Hepatic stellate cell (primary cell): ENCODE results near the gene GBP1.
A peak's percentile ranks its signal among the peaks of the same experiment; 100 is the strongest.
"Not testable (repeated sequence)": the region's sequence is repeated elsewhere in the genome, so short reads cannot be mapped to it uniquely, and the experiment has no call there.

Experiments
- DNase-seq: peaks from one replicate; pipeline ENCODE4 v3.0.0; 2011; ENCODE audit warnings: low spot score

The GBP1 gene

DNA sequence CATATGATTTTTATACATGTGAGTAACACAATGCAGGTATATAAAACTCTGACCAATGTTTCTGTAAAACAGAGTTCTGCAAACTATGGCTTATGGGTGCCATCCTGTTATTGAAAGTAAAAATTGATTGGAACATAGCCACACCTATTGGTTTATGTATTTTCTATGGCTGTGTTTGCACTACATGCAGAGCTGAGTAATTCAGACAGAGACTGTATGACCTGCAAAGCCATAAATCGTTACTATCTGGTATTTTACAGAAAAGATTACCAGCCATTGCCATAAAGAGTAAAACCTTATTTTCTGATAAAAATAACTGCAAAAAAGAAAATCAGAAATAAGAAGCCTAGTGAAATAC is 13.1 kb downstream of the GBP1 start:
- no peak for DNase-seq

DNA sequence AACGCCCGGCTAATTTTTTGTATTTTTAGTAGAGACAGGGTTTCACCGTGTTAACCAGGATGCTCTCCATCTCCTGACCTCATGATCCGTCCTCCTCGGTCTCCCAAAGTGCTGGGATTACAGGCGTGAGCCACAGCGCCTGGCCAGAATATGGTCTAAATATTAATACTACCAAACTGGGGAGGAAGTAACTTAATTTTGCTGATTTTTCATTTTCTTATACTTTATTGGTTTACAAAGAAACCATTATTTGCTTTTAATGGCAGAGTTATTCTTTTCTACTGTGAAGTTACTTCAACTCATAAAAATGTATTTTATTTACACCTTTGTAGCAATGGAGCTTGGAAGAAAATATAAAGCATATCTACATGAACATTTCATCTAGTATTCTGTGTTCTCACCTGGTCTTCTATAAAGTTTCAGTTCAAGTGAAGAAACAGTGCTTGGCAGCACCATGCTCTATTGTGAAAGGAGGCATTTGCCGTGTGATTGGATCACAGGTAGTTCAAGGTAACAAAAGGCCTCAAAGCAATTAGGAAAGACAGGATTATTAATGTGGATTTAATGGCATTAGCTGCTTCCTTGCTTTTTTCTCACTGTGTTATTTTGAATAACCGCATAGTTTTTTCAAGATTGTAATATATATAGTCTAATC is 13.6 kb downstream of the GBP1 start:
- DNase-seq = no peak

DNA sequence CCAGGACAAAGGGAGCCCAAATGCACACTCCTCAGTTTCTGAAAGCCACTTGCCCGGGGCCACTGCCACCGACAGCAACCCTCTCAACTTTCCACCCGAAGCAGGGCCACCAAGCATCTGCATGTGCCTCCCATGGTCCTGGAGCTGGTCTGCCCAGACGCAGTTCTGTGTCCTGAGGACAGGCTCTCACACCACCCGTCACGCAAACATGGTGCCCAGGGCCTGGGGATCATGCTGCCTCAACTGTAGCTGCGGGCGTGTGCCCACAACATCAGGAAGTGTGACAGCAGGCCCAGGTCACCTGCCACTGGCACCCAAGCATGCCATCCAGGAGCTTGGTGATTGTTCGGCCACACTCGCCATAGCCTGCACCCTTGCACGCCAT is 14.4 kb downstream of the GBP1 start:
- DNase-seq = no peak

DNA sequence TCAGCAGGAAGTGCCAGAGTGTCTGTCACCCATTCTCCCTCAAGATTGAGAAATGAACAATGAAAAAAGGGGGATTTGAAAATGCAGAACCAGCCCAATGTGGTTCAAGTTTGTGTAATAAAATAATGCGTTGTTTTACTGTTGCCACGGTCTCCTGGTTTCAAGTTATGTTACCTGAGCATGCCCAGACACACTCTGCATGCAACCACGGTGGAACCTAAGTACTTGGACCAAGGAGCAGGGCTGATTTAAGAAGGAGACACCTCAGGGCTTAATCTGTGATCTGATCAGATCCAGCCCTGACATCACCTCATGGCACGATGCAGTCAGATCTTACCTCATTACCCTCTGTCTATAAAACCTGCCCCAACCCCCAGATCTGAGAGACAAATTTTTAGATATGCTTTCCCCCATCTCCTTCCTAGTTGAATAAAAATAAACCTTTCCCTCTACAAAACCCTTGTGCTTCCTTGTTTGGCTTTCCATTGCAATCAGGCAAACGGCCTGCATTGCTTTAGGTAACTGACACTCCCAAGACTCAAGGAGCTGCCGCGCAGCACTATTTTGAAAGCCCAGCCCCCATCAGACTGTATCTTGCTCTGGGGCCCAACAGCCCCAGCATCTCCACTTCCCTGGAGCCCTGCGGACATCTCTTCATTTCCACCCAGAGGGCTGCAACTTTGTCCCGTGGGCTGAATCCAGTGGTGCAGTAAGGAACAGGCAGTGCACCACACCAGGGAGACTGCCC is 14.9 kb downstream of the GBP1 start:
- DNase-seq = not testable (repeated sequence)

DNA sequence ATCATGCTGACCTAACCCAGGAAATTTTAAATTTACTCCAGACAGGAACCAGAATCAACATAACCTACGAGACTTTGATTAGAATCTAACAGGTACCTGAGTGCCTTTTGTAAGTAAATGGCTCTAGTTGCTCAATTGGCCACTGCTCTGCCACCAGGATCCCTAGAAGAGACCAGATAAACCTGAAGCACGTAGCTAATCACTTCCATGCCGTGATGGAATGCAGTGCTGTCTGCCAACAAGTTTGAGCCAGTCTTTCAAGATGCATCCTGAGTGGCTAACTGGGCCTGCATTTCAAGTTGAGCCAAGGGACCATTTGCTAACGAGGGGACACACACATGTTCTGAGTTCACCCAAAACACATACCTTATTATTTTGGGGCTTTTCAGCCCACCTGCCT is 15.8 kb downstream of the GBP1 start:
- not testable (repeated sequence) for DNase-seq

DNA sequence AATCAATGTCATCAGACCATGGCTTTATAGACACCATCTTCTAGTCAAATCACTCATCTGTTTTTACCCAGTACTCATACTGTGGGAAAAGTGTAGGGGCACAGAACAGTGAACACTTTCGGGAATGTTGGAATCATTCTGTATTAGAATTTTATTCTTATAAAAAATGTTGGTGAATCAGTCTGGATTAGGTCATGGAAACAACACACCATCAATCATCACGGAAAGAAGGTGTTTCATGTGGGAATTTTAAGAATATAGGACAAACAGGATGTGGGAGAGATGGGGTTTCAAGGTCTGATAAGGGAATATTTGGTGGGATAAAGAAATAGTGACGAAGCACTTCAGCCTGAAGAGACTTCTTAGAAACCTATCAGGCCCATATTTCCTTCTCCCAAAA is 17.3 kb downstream of the GBP1 start:
- no peak for DNase-seq

DNA sequence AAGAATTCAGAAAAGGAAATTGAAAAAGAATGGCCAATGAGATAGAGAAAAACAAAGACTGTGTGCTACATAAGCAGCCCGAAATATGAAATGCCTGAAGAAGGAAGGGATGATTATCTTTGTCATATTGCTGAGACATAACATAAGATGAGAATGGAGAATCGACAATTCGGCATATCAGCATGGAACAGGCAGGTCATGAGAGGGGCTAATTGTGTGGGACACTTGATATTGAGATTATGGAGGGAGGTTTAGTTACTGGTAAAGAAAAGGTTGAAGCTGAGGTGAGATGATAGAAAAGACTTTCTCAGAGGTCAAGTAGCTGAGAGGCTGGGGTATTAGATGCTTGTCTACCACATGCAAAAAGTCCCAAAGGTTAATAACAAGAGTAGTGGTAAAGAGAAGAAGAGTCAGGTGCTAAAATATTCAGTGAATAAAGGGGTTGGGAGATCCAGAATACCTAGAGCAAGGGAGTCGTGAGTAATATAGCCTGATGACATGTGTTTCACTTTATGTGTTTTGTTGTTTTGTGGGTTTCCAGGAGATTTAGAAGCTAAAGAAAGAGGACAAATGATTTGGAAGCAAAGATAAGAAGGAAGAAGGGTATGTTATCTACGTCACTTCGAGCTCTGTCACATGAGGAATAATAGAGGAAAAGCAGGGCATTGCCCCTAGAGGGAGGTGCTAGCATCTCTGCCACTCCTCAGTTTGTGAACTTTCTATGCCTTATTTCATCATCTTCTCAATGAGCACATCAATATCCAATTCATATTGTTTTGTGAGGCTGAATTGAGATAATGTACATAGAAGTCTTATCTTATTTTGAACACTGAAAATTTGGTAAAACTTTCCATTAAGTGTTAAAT is 18.5 kb downstream of the GBP1 start:
- not testable (repeated sequence) for DNase-seq

DNA sequence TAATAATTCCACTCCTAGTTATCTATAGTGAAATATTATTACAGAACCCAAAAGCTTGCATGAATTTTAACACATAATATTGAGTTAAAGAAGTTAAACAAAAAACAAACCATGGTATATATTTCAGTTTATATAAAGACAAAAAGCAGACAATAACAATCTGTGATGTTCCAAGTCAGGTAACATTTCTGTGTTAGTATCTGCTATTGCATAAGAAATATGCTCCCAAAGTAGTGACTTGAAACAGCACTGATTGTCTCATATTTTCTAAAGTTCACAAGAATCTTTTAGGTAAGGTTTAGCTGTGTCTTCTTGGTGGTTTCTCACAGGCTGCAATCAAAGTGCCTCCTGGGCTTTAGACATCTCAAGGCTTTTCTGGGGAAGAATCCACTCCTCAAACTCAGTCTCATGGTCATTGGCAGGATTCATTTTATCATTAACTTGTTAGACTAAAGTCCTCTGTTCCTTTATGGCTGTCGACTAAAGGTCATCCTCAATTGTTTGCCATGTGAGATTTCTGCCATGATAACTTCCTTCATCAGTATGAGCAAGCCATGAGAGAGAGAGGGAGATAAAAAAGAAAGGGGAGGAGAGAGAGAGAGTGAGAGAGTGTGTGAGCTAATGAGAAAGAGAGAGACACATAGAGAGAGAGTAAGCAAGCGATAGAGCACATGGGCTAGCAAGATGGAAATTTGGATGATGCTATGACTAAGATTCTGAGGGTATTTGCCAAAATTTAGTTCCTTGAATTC is 19.9 kb downstream of the GBP1 start:
- DNase-seq = no peak

DNA sequence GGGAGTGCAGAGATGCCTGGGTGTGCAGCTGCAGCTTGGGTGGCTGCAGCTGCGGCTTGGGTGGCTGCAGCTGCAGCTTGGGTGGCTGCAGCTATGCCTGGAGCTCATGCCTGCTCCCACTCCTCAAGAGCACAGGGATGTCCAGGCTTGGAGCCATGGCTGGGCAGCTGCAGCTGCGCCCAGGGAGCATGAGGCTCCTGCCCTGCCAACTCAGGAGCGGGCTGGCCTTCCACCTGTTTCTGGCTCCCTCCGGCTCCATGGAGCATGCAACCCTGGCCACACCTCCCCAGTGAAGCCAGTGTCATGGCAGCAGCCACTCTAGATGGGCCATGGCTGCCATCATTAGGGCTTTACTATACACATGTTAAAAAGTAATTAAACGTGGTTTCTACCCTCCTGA is 21.1 kb downstream of the GBP1 start:
- DNase-seq = no peak

DNA sequence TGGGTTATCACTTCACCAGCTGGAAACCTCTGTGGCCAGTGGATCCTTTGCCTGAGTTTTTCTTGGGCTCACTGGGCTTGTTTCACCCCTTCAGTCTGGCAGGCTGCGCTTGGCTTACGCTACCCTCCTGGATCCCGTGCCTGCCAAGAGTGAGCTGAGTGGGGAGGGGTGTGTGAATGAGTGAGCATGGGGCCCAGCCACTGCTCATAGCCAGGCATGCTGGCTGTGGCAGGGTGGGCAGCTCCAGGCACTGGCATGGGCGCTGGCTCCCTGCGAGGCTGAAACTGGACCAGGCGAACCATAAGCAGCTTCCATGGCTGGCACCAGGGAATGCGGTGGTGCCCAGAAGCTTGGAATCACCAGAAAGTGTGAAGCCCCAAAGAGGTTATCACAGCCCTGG is 22.5 kb downstream of the GBP1 start:
- DNase-seq = no peak

DNA sequence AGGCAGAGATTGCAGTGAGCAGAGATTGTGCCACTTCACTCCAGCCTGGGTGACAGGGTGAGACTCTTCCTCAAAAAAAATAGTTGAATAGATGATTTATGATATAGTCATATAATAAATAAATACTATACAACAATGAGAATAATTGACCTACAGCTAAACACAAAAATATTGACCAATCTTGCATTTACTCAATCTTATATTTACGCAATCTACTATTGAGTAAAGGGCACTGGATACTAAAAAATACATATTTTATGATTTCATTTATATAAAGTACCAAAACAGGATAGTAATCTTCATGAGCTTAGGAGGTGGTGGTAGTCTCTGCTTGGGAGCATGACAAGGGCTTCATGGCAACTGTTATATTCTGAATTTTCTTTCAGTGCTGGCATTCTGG is 23.3 kb downstream of the GBP1 start:
- no peak for DNase-seq

DNA sequence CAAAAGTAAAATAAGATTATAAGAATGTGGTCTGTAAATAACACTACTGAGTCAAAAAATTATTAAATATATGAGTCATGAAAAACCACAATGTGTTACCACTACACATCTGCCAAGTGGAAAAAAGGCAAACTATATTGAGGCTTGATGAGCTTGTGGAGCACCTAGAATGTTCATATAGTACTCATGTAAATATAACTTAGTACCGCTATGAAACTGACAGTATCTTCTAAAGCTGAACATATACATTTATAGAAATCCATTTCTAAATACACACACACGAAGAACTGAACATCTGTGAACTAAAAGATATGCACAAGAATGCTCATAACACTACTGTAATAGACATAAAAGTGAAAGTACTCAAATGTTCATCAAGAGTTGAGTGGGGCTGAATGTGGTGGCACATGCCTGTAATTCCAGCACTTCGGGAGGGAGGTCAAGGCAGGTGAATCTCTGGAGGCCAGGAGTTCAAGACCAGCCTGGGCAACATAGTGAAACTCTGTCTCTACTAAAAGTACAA is 23.8 kb downstream of the GBP1 start:
- peak; percentile 26 for DNase-seq

DNA sequence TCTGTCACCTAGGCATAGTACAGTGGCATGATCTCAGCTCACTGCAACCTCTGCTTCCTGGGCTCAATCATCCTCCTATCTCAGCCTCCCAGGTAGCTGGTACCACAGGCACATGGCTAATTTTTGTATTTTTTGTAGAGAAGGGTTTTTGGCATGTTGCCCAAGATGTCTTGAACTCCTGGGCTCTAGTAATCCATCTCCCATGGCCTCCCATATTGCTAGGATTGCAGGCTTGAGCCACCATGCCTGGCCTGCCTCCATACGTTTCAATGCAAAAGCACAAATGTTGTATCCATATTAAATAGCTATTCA is 24.7 kb downstream of the GBP1 start:
- no peak for DNase-seq

DNA sequence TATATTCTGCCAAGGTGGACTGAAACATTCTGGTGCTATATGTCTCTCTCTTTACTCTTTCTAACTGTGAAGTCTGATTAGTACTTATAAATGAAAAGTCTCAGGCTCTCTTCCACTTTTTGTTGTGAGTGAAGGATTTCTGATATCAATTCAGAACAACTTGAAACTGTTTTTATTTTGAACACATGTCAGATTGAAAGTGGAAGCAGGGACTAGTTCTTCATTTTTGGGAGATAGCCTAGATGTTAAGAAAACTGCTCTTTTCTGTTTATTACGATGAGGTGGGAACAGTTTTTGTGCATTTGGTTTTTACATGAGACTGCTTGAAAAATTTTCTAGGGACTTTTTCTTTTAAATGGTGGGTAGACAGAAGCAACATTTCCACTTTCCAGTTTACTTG is 27.8 kb downstream of the GBP1 start:
- no peak for DNase-seq

DNA sequence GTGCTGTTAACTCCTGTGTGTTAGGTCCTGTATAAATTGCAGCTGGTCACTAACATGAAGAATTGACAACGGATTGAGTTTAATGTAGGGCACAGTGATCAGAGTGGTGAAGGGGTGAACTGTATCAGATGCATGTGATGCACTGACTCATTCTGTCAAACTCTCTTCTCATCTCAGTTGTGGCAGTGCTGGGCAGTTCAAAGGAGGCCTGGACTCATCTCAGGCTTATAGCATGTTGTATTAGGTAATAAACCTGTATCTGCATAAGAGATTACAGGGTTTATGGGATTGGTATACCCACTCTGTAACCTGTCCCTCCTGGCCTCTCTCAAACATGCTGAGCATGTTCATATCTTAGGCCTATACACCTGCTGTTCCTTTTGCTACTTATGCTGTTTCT is 29.9 kb downstream of the GBP1 start:
- no peak for DNase-seq

DNA sequence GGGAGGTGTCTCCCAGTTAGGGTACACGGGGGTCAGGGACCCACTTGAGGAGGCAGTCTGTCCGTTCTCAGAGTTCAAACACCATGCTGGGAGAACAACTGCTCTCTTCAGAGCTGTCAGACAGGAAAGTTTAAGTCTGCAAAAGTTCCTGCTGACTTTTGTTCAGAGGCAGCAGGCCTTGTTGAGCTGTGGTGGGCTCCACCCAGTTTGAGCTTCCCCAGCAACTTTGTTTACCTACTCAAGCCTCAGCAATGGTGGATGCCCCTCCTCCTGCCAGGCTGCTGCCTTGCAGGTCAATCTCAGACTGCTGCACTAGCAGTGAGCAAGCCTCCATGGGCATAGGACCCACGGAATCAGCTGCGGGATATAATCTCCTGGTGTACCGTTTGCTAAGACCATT is 31.0 kb downstream of the GBP1 start:
- DNase-seq = not testable (repeated sequence)

DNA sequence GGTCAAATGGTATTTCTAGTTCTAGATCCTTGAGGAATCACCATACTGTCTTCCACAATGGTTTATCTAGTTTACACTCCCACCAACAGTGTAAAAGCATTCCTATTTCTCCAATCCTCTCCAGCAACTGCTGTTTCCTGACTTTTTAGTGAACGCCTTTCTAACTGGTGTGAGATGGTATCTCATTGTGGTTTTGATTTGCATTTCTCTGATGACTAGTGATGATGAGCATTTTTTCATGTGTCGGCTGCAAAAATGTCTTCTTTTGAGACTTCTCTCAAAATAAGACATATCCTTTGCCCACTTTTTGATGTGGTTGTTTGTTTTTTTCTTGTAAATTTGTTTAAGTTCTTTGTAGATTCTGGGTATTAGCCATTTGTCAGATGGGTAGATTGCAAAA is 36.0 kb downstream of the GBP1 start:
- DNase-seq = not testable (repeated sequence)

DNA sequence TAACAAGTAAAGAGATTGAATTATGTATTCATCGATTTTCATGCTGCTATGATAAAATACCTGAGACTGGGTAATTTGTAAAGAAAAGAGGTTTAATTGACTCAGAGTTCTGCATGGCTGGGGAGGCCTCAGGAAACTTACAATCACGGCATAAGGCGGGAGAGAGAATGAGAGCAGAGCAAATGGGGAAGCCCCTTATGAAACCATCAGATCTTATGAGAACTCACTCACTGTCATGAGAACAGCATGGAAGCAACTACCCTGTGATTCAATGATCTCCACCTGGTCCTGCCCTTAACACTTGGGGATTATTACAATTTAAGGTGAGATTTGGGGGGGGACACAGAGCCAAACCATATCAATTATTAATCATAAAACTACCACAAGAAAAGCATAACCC is 39.1 kb downstream of the GBP1 start:
- DNase-seq = no peak

DNA sequence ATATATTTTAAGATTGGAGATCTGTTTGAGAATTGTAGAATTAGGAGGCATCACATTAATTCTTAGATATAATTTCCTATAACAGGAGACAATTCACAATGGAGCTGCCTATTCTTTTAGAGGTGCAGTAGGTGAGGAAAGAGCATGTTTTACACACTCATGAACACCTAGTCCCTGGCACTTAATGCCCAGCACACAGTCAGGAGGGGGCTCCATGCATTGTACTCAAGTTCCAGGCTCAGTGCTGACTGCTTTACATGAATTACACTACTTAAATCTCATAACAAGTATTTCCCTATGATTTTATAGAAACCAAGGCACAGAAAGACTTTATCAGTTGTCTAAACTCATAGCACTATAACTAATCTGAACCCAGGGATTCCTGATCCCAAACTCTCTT is 42.0 kb downstream of the GBP1 start:
- no peak for DNase-seq

DNA sequence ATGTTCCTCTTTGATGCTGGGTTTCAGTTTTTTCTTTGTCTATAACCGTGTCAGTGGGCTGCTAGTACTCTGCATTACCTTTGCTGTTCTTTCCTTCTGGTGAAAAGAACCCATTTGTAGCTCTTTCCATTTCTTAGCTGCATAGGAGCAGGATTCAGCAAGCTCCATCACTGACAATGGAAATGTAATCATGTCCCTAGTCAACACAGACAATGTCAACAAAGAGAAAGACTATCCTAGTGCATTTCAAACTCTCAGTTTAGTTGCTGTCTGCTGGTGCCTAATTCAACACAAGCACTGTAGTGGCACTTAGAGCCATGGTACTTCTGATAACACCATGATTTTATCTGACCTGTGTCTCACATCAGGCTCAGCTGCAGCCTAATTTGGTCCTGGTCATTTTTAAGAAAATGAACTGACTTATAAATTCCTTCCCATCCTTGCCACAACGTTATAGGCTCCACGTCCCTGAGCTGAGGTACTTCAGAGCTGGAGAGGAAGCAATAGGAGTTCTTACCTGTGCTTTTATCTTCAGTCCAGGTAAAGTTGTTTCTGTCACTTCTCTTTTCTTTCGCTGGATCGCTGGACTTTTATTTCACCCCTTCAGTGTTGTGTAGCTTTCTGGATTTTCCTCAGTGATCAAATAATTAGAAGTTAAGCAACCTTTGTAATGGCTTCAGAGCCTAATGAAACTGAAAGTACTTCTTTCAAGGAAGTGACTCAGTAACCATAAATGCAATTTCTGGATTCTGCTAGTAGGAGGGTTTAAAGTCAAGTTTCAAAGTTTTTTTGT is 42.6 kb downstream of the GBP1 start, which contains the start of gene GBP3:
GBP3 (minus strand) TSS at position 700 of the 793 bp plus-strand sequence. CDS start 2,145 bp downstream, outside the sequence.
- peak; percentile 41 for DNase-seq

DNA sequence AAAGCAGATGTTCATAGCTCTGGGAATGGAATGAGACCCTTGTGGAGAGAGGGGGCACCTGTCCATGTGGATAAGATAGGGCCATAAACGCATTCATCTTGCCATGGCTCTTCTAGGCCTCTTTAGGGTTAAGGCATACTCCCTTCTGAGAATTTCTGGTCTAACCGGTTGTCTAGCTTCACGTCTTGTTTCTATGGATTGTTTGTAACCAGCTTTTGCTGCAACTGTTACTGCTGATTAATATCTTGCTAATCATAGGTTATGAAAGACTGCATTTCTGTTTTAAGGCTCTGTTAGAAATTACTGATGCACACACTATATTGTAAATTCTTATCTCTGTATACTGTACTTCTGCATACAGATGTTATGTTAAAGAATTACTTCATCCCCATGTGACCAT is 46.7 kb downstream of the GBP1 start:
- DNase-seq = not testable (repeated sequence)
